ENCODE data around the gene TRPM5. TPM values are rescaled to one million over a fixed set of nuclear protein-coding genes. Genes with fewer than 3 reads are reported as not detected.

TRPM5 gene
- polyA plus RNA-seq, 1 of the 3 experiments (the other 2 are of a cell fraction), result not detected

GRCh38 chr11:2425506-2425905 is 18.8 kb downstream of the TRPM5 start:
- Histone ChIP-seq H3K4me1 (ENCODE audit: control insufficient read depth in 1 of 2, insufficient read depth in 2 of 2, low read depth in 1 of 2, low read length in 1 of 2) (no peaks in the 10 kb centered on the region; a peak in 1 of 4 replicates), H3K9me3 (no peaks in the 10 kb centered on the region), H3K79me2 (ENCODE audit: insufficient read depth) (no peaks in the 10 kb centered on the region), H2AFZ (ENCODE audit: low read depth) (no peak overlapping the region), H3K27me3 (ENCODE audit: insufficient read depth) (no peaks in the 10 kb centered on the region), H3K36me3 (replicated peaks in 1 of 2; ENCODE audit: control insufficient read depth in 1 of 2, insufficient read depth in 2 of 2, low read length in 1 of 2) (no peaks in the 10 kb centered on the region), H3F3A (replicated peaks; ENCODE audit: insufficient read depth) (no peaks in the 10 kb centered on the region), H3K9ac (no peak overlapping the region), H4K20me1 (ENCODE audit: insufficient read depth) (no peaks in the 10 kb centered on the region), H3K4me2 (no peak overlapping the region), H3K27ac (ENCODE audit: low read depth in 2 of 2, low read length in 1 of 2) (no peak overlapping the region), H3K4me3 (ENCODE audit: low read depth in 2 of 2, low read length in 1 of 2) (no peak overlapping the region), H3K9me2 (no peaks in the 10 kb centered on the region)
- ChIA-PET POLR2A (no interaction called here), CTCF (interaction anchor here (1.0 to 11.8 kb wide), 8 partner anchors 24 to 482 kb away, joined by 3 to 461 read pairs (median 6); partner anchors contain the start of genes C11orf21, CDKN1C, TSPAN32 and TSSC4)
- TF ChIP-seq USF2 (IDR thresholded peaks at IDR 0.05; ENCODE audit: borderline replicate concordance, low read depth, low read length) (no peak), JUND (IDR thresholded peaks at IDR 0.05) (no peak), TAF1 (IDR thresholded peaks at IDR 0.05; ENCODE audit: borderline replicate concordance, low read depth, low read length) (no peak), ELF1 (IDR thresholded peaks at IDR 0.05) (no peak), IRF3 (IDR thresholded peaks at IDR 0.05; ENCODE audit: low read depth, low read length) (no peak), RCOR1 (IDR thresholded peaks at IDR 0.05; ENCODE audit: low read length) (no peak), FOXJ3 (CRISPR knock-in tag; IDR thresholded peaks at IDR 0.05) (no peak), GATA2 (CRISPR knock-in tag; IDR thresholded peaks at IDR 0.05) (no peak), NFIC (IDR thresholded peaks at IDR 0.05; ENCODE audit: borderline replicate concordance) (no peak), MEF2A (IDR thresholded peaks at IDR 0.05; ENCODE audit: borderline replicate concordance, low read depth) (no peak), REST (IDR thresholded peaks at IDR 0.05; ENCODE audit: low read depth, low read length) (no peak), YY1 (IDR thresholded peaks at IDR 0.05; ENCODE audit: low read depth) (no peak), CHD2 (IDR thresholded peaks at IDR 0.05; ENCODE audit: low read length, partially characterized antibody) (no peak), TEAD4 (IDR thresholded peaks at IDR 0.05; ENCODE audit: borderline replicate concordance, insufficient read depth) (no peak), NRF1 (IDR thresholded peaks at IDR 0.05; ENCODE audit: low read depth, low read length) (no peak), EP300 (IDR thresholded peaks at IDR 0.05; ENCODE audit: borderline replicate concordance in 1 of 2, low read depth in 1 of 2, low read length in 1 of 2) (no peak), POLR2AphosphoS5 (IDR thresholded peaks at IDR 0.05; ENCODE audit: low read depth, low read length) (no peak), RAD21 (IDR thresholded peaks at IDR 0.05; ENCODE audit: low read length) (no peak)
- DNase-seq, result no peak
- 28% methylated on average over 2 of the region's 8 CpGs for WGBS (ENCODE audit: low lambda C conversion rate)

All from SK-N-SH (cell line).